Liver (tissue), 9 donors: Measurements from ENCODE around the gene GFY. TPM values are rescaled to one million over a fixed set of nuclear protein-coding genes. Genes with fewer than 3 reads are reported as not detected.

ENCODE experiments used
- DNase-seq: peaks from one replicate; pipeline ENCODE4 v3.0.0-alpha.2; 2017; ENCODE audit warnings: low spot score
- H3K27ac ChIP-seq, 2 donors: one replicate each; pipeline ENCODE4 v1.7.0; 2013; ENCODE audit warnings: inconsistent platforms in 2 of 2, low read length in 2 of 2, control low read depth in 1 of 2, low read depth in 1 of 2, mild to moderate bottlenecking in 1 of 2
- H3K27me3 ChIP-seq, 4 donors: one replicate each; pipeline versions ENCODE4 v1.6.1 to v1.7.0; 2013; ENCODE audit warnings: low read length in 3 of 4, inconsistent platforms in 1 of 4, mild to moderate bottlenecking in 1 of 4, moderate library complexity in 1 of 4; ENCODE audit not compliant: control insufficient read depth in 4 of 4, insufficient read depth in 4 of 4
- H3K36me3 ChIP-seq, 4 donors: one replicate each; pipeline versions ENCODE4 v1.6.1 to v1.7.0; 2013; ENCODE audit warnings: low read length in 3 of 4, mild to moderate bottlenecking in 3 of 4, low read depth in 1 of 4, moderate library complexity in 1 of 4; ENCODE audit not compliant: control insufficient read depth in 4 of 4, insufficient read depth in 3 of 4
- H3K4me1 ChIP-seq, 4 donors: one replicate each; pipeline versions ENCODE4 v1.6.1 to v1.7.0; 2013; ENCODE audit warnings: low read length in 3 of 4, mild to moderate bottlenecking in 3 of 4, moderate library complexity in 1 of 4; ENCODE audit not compliant: control insufficient read depth in 4 of 4, insufficient read depth in 4 of 4
- H3K4me3 ChIP-seq, 3 donors: one replicate each; pipeline versions ENCODE4 v1.6.1 to v1.7.0; 2013; ENCODE audit warnings: low read length in 3 of 3, control low read depth in 1 of 3, low read depth in 1 of 3, mild to moderate bottlenecking in 1 of 3
- H3K9ac ChIP-seq, 2 donors: one replicate each; pipeline ENCODE4 v1.7.0; 2013; ENCODE audit warnings: low read length in 2 of 2, mild to moderate bottlenecking in 2 of 2, moderate library complexity in 2 of 2, control low read depth in 1 of 2, low read depth in 1 of 2
- H3K9me3 ChIP-seq, 4 donors: one replicate each; pipeline versions ENCODE4 v1.6.1 to v1.7.0; 2013; ENCODE audit warnings: low read length in 3 of 4; ENCODE audit not compliant: control insufficient read depth in 4 of 4
- EGR1 ChIP-seq, 2 donors: IDR thresholded peaks; 2 replicates each; pipeline ENCODE4 v1.6.1; 2016 to 2018; ENCODE audit warnings: antibody characterized with exemption in 2 of 2, low read depth in 2 of 2
- FOXA1 ChIP-seq: IDR thresholded peaks from 2 replicates; pipeline ENCODE4 v1.6.1; 2016; ENCODE audit warnings: antibody characterized with exemption
- FOXA2 ChIP-seq: IDR thresholded peaks from 2 replicates; pipeline ENCODE4 v1.6.1; 2016; ENCODE audit warnings: antibody characterized with exemption
- GABPA ChIP-seq, 2 donors: IDR thresholded peaks in 1 of 2; conservative IDR thresholded peaks in 1 of 2; 2 replicates each; pipeline ENCODE4 v1.6.1; 2016; ENCODE audit warnings: antibody characterized with exemption in 2 of 2, mild to moderate bottlenecking in 1 of 2, moderate library complexity in 1 of 2
- HNF4A ChIP-seq, 2 donors: conservative IDR thresholded peaks; 2 replicates each; pipeline ENCODE4 v1.6.1; 2016; ENCODE audit warnings: antibody characterized with exemption in 2 of 2, mild to moderate bottlenecking in 2 of 2
- HNF4G ChIP-seq: IDR thresholded peaks from 2 replicates; pipeline ENCODE4 v1.6.1; 2016; ENCODE audit warnings: antibody characterized with exemption
- JUND ChIP-seq, 2 donors: IDR thresholded peaks; 2 replicates each; pipeline ENCODE4 v1.6.1; 2016; ENCODE audit warnings: antibody characterized with exemption in 2 of 2
- NR2F2 ChIP-seq: IDR thresholded peaks from 2 replicates; pipeline ENCODE4 v1.6.1; 2016; ENCODE audit warnings: antibody characterized with exemption
- RAD21 ChIP-seq, 2 donors: IDR thresholded peaks; 2 replicates each; pipeline ENCODE4 v1.6.1; 2016; ENCODE audit warnings: antibody characterized with exemption in 2 of 2, mild to moderate bottlenecking in 2 of 2
- RXRA ChIP-seq, 2 donors: IDR thresholded peaks; 2 replicates each; pipeline ENCODE4 v1.6.1; 2017 to 2018; ENCODE audit warnings: antibody characterized with exemption in 2 of 2, mild to moderate bottlenecking in 1 of 2
- SP1 ChIP-seq: IDR thresholded peaks from 2 replicates; pipeline ENCODE4 v1.6.1; 2018; ENCODE audit warnings: antibody characterized with exemption, mild to moderate bottlenecking
- TAF1 ChIP-seq: conservative IDR thresholded peaks from 2 replicates; pipeline ENCODE4 v1.6.1; 2016; ENCODE audit warnings: antibody characterized with exemption, mild to moderate bottlenecking
- YY1 ChIP-seq: IDR thresholded peaks from 2 replicates; pipeline ENCODE4 v1.6.1; 2016; ENCODE audit warnings: antibody characterized with exemption, mild to moderate bottlenecking
- ZBTB33 ChIP-seq: IDR thresholded peaks from 2 replicates; pipeline ENCODE4 v1.6.1; 2016; ENCODE audit warnings: antibody characterized with exemption
- WGBS: extraction: QIAGEN DNeasy Blood & Tissue Kit; methylation state at CpG from one replicate; pipeline ENCODE4 v1.1.7; 2013; 5-methylcytosine and 5-hydroxymethylcytosine counted together
- polyA plus RNA-seq, 2 donors: library from polyadenylated mRNA; stranded (reverse) in 1 of 2; unstranded in 1 of 2; fragments of 200-250 nt in 1 of 2; fragments of >200 nt in 1 of 2; fragmentation: Nextera tagmentation in 1 of 2; extraction: Ambion mirVana in 1 of 2; gene quantifications; one replicate each; pipeline versions ENCODE4 v1.2.1 to v1.2.3, GENCODE V29; 2013 to 2015
- total RNA-seq, 2 donors: library from RNA; depleted of rRNA; stranded (reverse); fragments of >200 nt; gene quantifications; one replicate each; pipeline ENCODE4 v1.2.3, GENCODE V29; 2014
- TF ChIP-seq, protein P1 (sequence below): fragments of 150-350 bp; IDR thresholded peaks from 2 replicates; pipeline ENCODE4 v1.5.1; 2017; ENCODE audit warnings: improper control_type of control experiment, low read depth, low read length; ENCODE audit not compliant: missing input control
- TF ChIP-seq, protein P2 (sequence below): IDR thresholded peaks from 2 replicates; pipeline ENCODE4 v1.6.1; 2016; ENCODE audit warnings: antibody characterized with exemption, mild to moderate bottlenecking
- TF ChIP-seq, protein P3 (sequence below): IDR thresholded peaks from 2 replicates; pipeline ENCODE4 v1.6.1; 2016; ENCODE audit warnings: antibody characterized with exemption
- TF ChIP-seq, protein P4 (sequence below): IDR thresholded peaks from 2 replicates; pipeline ENCODE4 v1.6.1; 2016; ENCODE audit warnings: antibody characterized with exemption
- donor health status: healthy.
- donor health status: healthy.
- donor health status: healthy.
- donor health status: healthy.
- donor health status: healthy.

Gene GFY
- total and polyA plus RNA-seq, 4 donors = not detected

DNA sequence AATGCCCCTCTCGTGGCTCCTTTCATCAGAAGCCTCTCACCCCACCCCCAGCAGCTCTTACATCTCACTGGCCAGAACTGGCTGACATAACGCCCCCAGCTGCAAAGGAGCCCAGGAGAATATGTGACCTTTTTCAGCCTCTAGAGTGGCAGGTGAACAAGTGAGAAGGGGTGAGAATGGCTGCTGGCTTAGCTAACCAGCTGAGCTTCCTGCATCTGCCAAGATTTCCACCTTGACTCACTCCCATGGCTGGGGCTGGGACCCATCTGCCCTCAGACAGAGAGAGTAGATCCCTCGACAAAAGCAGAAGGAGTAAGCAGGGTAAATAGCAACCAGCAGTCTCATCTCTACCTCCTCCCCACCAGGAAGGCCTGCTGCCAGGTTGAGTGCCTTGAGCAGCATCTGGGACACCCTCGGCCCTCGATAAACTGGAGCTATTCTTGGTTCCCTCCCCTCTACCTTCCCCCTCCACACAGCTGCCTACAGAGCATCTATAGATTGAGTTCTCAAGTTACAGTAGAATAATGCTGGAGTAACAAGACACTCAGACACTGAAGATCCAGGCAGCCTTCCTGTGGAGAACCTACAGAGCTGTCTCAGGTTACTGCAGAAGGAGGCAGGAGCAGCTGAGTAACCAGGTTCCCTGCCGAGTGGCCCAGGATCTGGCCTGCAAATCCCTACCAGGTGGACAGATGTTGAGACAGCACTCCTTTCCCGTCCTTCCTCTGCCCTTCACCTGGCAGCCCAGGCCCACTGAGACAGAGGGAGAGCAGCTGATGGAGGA is 21.6 kb upstream of the GFY start:
- TF ChIP-seq NR2F2 (no peak), EGR1 (IDR thresholded peaks at IDR 0.05; ENCODE audit: low read depth in 2 of 2) (no peak), RXRA (IDR thresholded peaks at IDR 0.05) (no peak), HNF4A (conservative IDR thresholded peaks at IDR 0.05) (no peak), ZBTB33 (no peak), FOXA2 (no peak), JUND (IDR thresholded peaks at IDR 0.05) (no peak), SP1 (no peak), FOXA1 (no peak), HNF4G (no peak), TAF1 (no peak), RAD21 (IDR thresholded peaks at IDR 0.05) (no peak), GABPA (IDR thresholded peaks at IDR 0.05 in 1 of 2, conservative IDR thresholded peaks at IDR 0.05 in 1 of 2) (no peak), YY1 (no peak)
- TF ChIP-seq, protein P1, sequence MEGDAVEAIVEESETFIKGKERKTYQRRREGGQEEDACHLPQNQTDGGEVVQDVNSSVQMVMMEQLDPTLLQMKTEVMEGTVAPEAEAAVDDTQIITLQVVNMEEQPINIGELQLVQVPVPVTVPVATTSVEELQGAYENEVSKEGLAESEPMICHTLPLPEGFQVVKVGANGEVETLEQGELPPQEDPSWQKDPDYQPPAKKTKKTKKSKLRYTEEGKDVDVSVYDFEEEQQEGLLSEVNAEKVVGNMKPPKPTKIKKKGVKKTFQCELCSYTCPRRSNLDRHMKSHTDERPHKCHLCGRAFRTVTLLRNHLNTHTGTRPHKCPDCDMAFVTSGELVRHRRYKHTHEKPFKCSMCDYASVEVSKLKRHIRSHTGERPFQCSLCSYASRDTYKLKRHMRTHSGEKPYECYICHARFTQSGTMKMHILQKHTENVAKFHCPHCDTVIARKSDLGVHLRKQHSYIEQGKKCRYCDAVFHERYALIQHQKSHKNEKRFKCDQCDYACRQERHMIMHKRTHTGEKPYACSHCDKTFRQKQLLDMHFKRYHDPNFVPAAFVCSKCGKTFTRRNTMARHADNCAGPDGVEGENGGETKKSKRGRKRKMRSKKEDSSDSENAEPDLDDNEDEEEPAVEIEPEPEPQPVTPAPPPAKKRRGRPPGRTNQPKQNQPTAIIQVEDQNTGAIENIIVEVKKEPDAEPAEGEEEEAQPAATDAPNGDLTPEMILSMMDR = no peak
- TF ChIP-seq, protein P2, sequence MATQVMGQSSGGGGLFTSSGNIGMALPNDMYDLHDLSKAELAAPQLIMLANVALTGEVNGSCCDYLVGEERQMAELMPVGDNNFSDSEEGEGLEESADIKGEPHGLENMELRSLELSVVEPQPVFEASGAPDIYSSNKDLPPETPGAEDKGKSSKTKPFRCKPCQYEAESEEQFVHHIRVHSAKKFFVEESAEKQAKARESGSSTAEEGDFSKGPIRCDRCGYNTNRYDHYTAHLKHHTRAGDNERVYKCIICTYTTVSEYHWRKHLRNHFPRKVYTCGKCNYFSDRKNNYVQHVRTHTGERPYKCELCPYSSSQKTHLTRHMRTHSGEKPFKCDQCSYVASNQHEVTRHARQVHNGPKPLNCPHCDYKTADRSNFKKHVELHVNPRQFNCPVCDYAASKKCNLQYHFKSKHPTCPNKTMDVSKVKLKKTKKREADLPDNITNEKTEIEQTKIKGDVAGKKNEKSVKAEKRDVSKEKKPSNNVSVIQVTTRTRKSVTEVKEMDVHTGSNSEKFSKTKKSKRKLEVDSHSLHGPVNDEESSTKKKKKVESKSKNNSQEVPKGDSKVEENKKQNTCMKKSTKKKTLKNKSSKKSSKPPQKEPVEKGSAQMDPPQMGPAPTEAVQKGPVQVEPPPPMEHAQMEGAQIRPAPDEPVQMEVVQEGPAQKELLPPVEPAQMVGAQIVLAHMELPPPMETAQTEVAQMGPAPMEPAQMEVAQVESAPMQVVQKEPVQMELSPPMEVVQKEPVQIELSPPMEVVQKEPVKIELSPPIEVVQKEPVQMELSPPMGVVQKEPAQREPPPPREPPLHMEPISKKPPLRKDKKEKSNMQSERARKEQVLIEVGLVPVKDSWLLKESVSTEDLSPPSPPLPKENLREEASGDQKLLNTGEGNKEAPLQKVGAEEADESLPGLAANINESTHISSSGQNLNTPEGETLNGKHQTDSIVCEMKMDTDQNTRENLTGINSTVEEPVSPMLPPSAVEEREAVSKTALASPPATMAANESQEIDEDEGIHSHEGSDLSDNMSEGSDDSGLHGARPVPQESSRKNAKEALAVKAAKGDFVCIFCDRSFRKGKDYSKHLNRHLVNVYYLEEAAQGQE = no peak
- TF ChIP-seq, protein P3, sequence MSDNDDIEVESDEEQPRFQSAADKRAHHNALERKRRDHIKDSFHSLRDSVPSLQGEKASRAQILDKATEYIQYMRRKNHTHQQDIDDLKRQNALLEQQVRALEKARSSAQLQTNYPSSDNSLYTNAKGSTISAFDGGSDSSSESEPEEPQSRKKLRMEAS = no peak
- TF ChIP-seq, protein P4, sequence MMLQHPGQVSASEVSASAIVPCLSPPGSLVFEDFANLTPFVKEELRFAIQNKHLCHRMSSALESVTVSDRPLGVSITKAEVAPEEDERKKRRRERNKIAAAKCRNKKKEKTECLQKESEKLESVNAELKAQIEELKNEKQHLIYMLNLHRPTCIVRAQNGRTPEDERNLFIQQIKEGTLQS = no peak
- no peaks in the 10 kb centered on the region for H3K4me1 ChIP-seq
- H3K36me3 ChIP-seq = no peaks in the 10 kb centered on the region
- no peak for DNase-seq
- no peaks in the 10 kb centered on the region for H3K27me3 ChIP-seq
- H3K27ac ChIP-seq = no peak overlapping the region
- 60% methylated on average over 7 of the region's 7 CpGs for WGBS
- H3K9ac ChIP-seq = no peak overlapping the region
- H3K4me3 ChIP-seq = no peak overlapping the region
- no peaks in the 10 kb centered on the region for H3K9me3 ChIP-seq
